Measurements from ENCODE around the gene SESN1.

DNA sequence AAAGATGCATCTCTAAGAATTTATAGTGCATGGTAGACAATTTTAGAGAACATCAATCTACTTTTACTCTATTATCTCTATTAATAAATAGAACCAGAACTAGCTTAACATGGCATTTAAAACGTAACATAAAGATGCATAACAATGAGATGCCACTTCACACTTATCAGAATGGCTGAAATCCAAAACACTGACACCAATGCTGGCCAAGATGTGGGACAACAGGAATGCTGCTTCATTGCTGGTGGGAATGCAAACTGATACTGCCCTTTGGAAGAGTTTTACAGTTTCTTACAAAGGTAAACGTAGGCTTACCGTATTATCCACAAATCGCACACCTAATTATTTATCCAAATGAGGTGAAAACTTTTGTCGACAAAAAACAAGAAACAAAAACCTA is 95.2 kb downstream of the SESN1 start:
- TF ChIP-seq, protein P1, sequence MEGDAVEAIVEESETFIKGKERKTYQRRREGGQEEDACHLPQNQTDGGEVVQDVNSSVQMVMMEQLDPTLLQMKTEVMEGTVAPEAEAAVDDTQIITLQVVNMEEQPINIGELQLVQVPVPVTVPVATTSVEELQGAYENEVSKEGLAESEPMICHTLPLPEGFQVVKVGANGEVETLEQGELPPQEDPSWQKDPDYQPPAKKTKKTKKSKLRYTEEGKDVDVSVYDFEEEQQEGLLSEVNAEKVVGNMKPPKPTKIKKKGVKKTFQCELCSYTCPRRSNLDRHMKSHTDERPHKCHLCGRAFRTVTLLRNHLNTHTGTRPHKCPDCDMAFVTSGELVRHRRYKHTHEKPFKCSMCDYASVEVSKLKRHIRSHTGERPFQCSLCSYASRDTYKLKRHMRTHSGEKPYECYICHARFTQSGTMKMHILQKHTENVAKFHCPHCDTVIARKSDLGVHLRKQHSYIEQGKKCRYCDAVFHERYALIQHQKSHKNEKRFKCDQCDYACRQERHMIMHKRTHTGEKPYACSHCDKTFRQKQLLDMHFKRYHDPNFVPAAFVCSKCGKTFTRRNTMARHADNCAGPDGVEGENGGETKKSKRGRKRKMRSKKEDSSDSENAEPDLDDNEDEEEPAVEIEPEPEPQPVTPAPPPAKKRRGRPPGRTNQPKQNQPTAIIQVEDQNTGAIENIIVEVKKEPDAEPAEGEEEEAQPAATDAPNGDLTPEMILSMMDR (IDR thresholded peaks at IDR 0.05), result no peak
- no peak for TF ChIP-seq POLR2A (IDR thresholded peaks at IDR 0.05)
